Caco-2 (cell line): ENCODE data around the gene DEPP1. TPM values are rescaled to one million over a fixed set of nuclear protein-coding genes. Genes with fewer than 3 reads are reported as not detected.

Source experiments
- BruUV-seq: library from RNA; stranded (reverse); fragments of 400-500 nt; replicated peaks from 2 replicates; lab custom pipeline; 2021; lab: Mats Ljungman, UMichigan
- CTCF ChIA-PET: fragments of 300-600 bp; sonication (Branson Sonifier 250); formaldehyde crosslinking; loops from one replicate; lab custom pipeline; 2022; ENCODE audit warnings: antibody characterized with exemption; lab: Charles Lee
- POLR2A ChIA-PET: fragments of 300-600 bp; sonication (Branson Sonifier 250); formaldehyde crosslinking; loops from one replicate; lab custom pipeline; 2022; ENCODE audit warnings: antibody characterized with exemption; lab: Charles Lee
- DNase-seq, 2 experiments: peaks; one replicate each; pipeline versions ENCODE4 v3.0.0 to v3.0.0-alpha.2; 2020 to 2022
- H3K27me3 ChIP-seq: replicated peaks from 2 replicates; pipeline ENCODE4 v1.6.0; 2011; ENCODE audit warnings: low read length; ENCODE audit not compliant: control insufficient read depth, insufficient read depth
- H3K36me3 ChIP-seq: 2 replicates; pipeline ENCODE4 v1.5.1; 2011; ENCODE audit warnings: low read length; ENCODE audit not compliant: control insufficient read depth, insufficient read depth
- H3K4me1 ChIP-seq: fragments of 250-450 bp; sonication (Bioruptor Pico); 2 replicates; pipeline ENCODE4 v1.5.1; 2020; ENCODE audit warnings: mild to moderate bottlenecking
- H3K4me3 ChIP-seq: 2 replicates; pipeline ENCODE4 v1.5.1; 2011; ENCODE audit warnings: low read depth, mild to moderate bottlenecking, control low read depth, low read length
- H3K9me3 ChIP-seq: fragments of 250-450 bp; sonication (Bioruptor Pico); 2 replicates; pipeline ENCODE4 v1.5.1; 2020; ENCODE audit warnings: mild to moderate bottlenecking, moderate library complexity
- H3K27ac Mint-ChIP-seq: one replicate; pipeline ENCODE4 v1.8.0; 2022; ENCODE audit warnings: mixed read lengths; ENCODE audit not compliant: unreplicated experiment
- H3K27me3 Mint-ChIP-seq: one replicate; pipeline ENCODE4 v1.8.0; 2022; ENCODE audit warnings: mixed read lengths; ENCODE audit not compliant: insufficient read depth, unreplicated experiment
- H3K36me3 Mint-ChIP-seq: one replicate; pipeline ENCODE4 v1.8.0; 2022; ENCODE audit warnings: mild to moderate bottlenecking, mixed read lengths; ENCODE audit not compliant: insufficient read depth, unreplicated experiment
- H3K4me1 Mint-ChIP-seq: one replicate; pipeline ENCODE4 v1.8.0; 2022; ENCODE audit warnings: low read depth, mixed read lengths; ENCODE audit not compliant: unreplicated experiment
- H3K4me3 Mint-ChIP-seq: one replicate; pipeline ENCODE4 v1.8.0; 2022; ENCODE audit warnings: mild to moderate bottlenecking, moderate library complexity, mixed read lengths; ENCODE audit not compliant: unreplicated experiment
- H3K9me3 Mint-ChIP-seq: one replicate; pipeline ENCODE4 v1.8.0; 2022; ENCODE audit warnings: mixed read lengths; ENCODE audit not compliant: unreplicated experiment
- CTCF ChIP-seq, 2 experiments: fragments of 200-600 bp in 1 of 2; IDR thresholded peaks; 1 replicate in 1 of 2; 2 replicates in 1 of 2; pipeline versions ENCODE4 v1.5.1 to v1.8.0; 2011 to 2022; ENCODE audit warnings: antibody characterized with exemption in 1 of 2, control low read depth in 1 of 2, inconsistent platforms in 1 of 2, low read depth in 1 of 2, low read length in 1 of 2, mild to moderate bottlenecking in 1 of 2, moderate library complexity in 1 of 2; ENCODE audit not compliant: insufficient read depth in 1 of 2, severe bottlenecking in 1 of 2, unreplicated experiment in 1 of 2
- intact Hi-C: fragments of 100-400 bp; cut with micrococcal nuclease; formaldehyde crosslinking; loops from one replicate; pipeline ENCODE4 v1.10.0; 2022; ENCODE audit not compliant: unreplicated experiment
- total RNA-seq: library from RNA; stranded (reverse); gene quantifications from 2 replicates; pipeline ENCODE4 v1.2.3, GENCODE V29; 2022

The DEPP1 gene
- total RNA-seq, 1 experiment from 2014 or later: 13.6 TPM

GRCh38 chr10:45006276-45007030 is 27.8 kb upstream of the DEPP1 start:
- H3K36me3 Mint-ChIP-seq: peaks cover 39% of the 10 kb centered on the region
- no TSS peak for BruUV-seq
- H3K9me3 Mint-ChIP-seq: no peaks in the 10 kb centered on the region
- intact Hi-C loops: loop anchor here (5.0 to 10.0 kb wide), 4 partner anchors 148 to 666 kb away; partner anchors contain the start of genes ALOX5 and ZFAND4
- no peaks in the 10 kb centered on the region for H3K27me3 Mint-ChIP-seq
- H3K27ac Mint-ChIP-seq: no peak overlapping the region
- no peak for DNase-seq
- CTCF ChIA-PET: interaction anchor here (0.8 to 1.1 kb wide), 2 partner anchors 74 to 142 kb away, joined by 4 read pairs; no protein-coding TSS in a partner anchor
- H3K4me3 Mint-ChIP-seq: no peak overlapping the region
- POLR2A ChIA-PET: no interaction called here
- H3K4me3 ChIP-seq: no peak overlapping the region
- H3K9me3 ChIP-seq: no peaks in the 10 kb centered on the region
- no peaks in the 10 kb centered on the region for H3K27me3 ChIP-seq
- H3K4me1 ChIP-seq: peaks cover 15% of the 10 kb centered on the region; the same call in 1 of the 2 replicates
- TF ChIP-seq CTCF (IDR thresholded peaks at IDR 0.05; ENCODE audit: insufficient read depth in 1 of 2, low read depth in 1 of 2, low read length in 1 of 2, severe bottlenecking in 1 of 2, unreplicated experiment in 1 of 2): no peak
- H3K4me1 Mint-ChIP-seq: peaks cover 7% of the 10 kb centered on the region
- peaks cover 3% of the 10 kb centered on the region; the same call in 1 of the 2 replicates for H3K36me3 ChIP-seq

- Histone ChIP-seq H3K36me3 (peaks cover 3% of the 10 kb centered on the region; the same call in 1 of the 2 replicates), H3K4me3 (no peak overlapping the region), H3K27me3 (no peaks in the 10 kb centered on the region), H3K9me3 (no peaks in the 10 kb centered on the region), H3K4me1 (peaks cover 15% of the 10 kb centered on the region)
- Mint-ChIP-seq H3K9me3 (no peaks in the 10 kb centered on the region), H3K36me3 (peaks cover 48% of the 10 kb centered on the region), H3K4me1 (peaks cover 9% of the 10 kb centered on the region), H3K4me3 (no peak overlapping the region), H3K27ac (no peak overlapping the region), H3K27me3 (no peaks in the 10 kb centered on the region)
- ChIA-PET CTCF (interaction anchor here (0.9 kb wide), 1 partner anchor 81 kb away, joined by 3 read pairs; no protein-coding TSS in a partner anchor), POLR2A (no interaction called here)
- no TSS peak for BruUV-seq
- intact Hi-C loops: loop anchor here (5.0 to 10.0 kb wide), 4 partner anchors 150 to 667 kb away; partner anchors contain the start of genes ALOX5 and ZFAND4
- no peak for TF ChIP-seq CTCF (IDR thresholded peaks at IDR 0.05; ENCODE audit: insufficient read depth in 1 of 2, low read depth in 1 of 2, low read length in 1 of 2, severe bottlenecking in 1 of 2, unreplicated experiment in 1 of 2)
- no peak for DNase-seq
These were observed 26.7 kb upstream of the DEPP1 start for GRCh38 chr10:45005284-45005683.

GRCh38 chr10:45004661-45005060 is 26.1 kb upstream of the DEPP1 start:
- Mint-ChIP-seq H3K4me1 (peaks cover 16% of the 10 kb centered on the region), H3K4me3 (no peak overlapping the region), H3K36me3 (peaks cover 54% of the 10 kb centered on the region), H3K27ac (no peak overlapping the region), H3K9me3 (no peaks in the 10 kb centered on the region), H3K27me3 (no peaks in the 10 kb centered on the region)
- Histone ChIP-seq H3K9me3 (no peaks in the 10 kb centered on the region), H3K4me3 (no peak overlapping the region), H3K4me1 (peaks cover 21% of the 10 kb centered on the region), H3K27me3 (no peaks in the 10 kb centered on the region), H3K36me3 (peaks cover 3% of the 10 kb centered on the region; the same call in 1 of the 2 replicates)
- ChIA-PET CTCF (interaction anchor here (0.9 kb wide), 1 partner anchor 80 kb away, joined by 3 read pairs; no protein-coding TSS in a partner anchor), POLR2A (interaction anchor here (1.3 kb wide), 1 partner anchor 26 kb away, joined by 3 read pairs; the partner anchor contains the start of gene DEPP1)
- no peak for DNase-seq
- no TSS peak for BruUV-seq
- intact Hi-C loops: loop anchor here (5.0 to 10.0 kb wide), 5 partner anchors 142 to 668 kb away; partner anchors contain the start of genes ALOX5 and ZFAND4
- no peak for TF ChIP-seq CTCF (IDR thresholded peaks at IDR 0.05; ENCODE audit: insufficient read depth in 1 of 2, low read depth in 1 of 2, low read length in 1 of 2, severe bottlenecking in 1 of 2, unreplicated experiment in 1 of 2)
